GM21576 (cell line): ENCODE measurements around the gene FAM53B.

ENCODE experiments used
- ATAC-seq: cut with Tn5 transposase; IDR thresholded peaks from one replicate; pipeline ENCODE4 v1.9.1; 2021; ENCODE audit warnings: mild to moderate bottlenecking, moderate library complexity; ENCODE audit not compliant: unreplicated experiment

FAM53B gene

DNA sequence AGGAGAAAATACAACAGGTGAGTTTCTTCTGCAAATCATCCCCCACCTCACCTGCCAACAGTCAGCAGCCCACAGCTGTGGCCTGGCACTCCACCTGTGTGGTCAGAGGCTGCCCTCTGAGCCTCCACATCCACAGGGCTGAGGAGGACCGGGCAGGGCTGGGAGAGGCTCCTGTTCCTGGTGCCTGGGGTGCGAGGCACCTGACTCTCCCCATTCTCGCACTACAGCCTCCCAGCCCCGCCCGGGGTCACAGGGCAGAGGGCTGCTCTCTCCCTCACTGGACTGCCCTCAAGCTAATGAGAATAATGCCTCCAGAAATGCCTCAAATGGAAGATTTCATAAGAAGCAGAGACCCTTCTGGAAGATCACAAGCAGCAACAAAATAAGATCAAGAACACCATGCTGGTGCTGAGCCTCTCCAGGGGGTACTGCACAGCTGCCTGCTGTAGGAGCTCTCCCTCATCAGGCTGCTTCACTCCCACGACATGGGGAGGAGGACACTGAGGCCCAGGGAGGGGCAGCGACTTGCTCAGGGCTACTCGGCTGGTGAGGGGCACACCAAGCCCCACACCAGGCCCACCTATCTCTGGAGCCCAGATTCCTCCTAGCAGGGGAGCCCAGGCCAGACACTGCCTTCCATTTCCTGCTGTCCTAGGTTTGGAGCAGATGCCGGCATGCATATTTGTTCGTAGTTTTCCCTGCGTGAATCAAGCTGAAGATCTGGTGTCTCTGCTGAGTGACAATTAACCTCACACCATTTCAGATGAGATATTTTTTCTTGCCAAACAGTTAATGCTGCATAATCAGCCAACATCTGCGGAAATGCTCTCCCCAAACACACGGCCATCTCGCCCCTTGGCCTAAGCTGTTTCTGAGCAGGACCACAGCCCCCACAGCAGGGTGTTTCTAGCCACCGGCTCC lies 76.5 kb downstream of the FAM53B start:
- ATAC-seq, result no peak

DNA sequence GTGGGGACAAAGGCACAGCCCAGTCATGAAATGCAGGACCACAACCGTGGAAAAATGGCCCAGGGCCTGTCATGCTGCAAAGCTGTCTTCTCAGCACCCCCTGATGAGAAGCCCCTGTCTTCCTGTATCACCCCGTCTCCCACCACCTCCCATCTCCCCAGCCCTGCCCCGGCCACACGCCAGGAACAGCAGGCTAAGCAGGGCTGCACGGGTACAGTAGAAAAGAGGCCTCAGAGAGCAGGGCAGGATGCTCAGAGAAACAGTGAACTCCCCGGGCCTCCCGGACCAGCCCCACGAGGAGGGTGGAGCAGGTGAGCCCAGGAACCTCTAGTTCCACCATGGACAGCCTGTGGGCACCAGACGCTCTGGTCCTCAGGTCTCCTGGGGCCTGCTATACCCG lies 77.7 kb downstream of the FAM53B start:
- no peak for ATAC-seq

DNA sequence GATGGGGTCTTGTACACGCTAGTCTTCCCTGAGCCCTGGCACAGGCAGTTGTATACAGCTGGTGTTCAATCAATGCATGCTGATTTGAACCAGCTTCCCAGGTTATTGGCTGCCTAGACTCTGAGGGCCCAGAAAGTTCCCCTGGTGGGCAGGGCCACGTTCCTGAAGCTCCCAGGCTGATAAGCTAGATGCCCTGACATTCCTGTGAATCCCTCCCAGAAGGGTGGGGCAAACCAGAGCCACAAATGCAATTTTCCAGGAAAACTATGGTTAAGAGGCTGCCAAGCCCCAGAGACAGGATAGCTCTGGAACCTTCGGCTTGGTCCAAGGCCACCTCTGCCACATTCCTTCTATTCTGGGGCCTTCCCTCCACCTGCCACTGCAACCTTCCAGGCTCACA lies 78.2 kb downstream of the FAM53B start:
- ATAC-seq, result no peak

DNA sequence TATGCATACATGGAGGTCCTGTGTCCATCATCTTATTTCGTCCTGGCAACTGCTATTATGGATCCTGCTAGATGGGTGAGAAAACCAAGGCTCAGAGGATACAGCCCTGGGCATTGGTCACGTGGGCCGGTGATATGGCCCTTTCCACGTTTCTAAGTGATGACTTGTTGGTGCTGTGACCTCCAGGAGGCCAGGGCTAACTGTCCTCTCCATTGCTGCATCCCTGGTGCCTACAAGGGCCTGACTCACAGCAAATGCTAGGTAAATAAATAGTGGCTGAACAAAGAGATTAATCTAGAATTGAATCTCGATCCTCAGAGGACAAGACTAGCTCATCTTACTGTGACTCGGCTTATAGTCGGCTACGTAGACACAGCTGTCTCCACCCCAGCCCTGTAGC lies 78.6 kb downstream of the FAM53B start:
- ATAC-seq, result no peak

DNA sequence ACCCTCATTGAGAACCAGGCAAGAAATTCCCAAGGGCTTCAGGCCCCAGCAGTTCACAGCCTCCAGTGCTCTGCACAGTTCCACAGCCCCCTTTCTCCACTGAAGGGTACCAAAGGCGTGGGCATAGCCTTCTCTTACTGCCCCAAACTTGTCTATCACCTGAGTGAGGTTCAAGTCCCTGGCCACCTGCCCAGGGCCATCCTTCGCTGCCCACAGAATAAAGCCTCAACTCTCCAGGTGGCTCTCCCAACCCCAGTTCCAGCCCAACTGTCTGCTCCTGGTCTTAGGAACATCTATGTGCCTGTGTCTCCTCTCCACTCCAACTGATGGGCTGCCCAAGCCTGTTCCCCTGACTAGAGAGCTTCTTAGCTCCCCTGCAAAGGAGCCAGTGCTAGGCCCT lies 79.1 kb downstream of the FAM53B start:
- no peak for ATAC-seq

DNA sequence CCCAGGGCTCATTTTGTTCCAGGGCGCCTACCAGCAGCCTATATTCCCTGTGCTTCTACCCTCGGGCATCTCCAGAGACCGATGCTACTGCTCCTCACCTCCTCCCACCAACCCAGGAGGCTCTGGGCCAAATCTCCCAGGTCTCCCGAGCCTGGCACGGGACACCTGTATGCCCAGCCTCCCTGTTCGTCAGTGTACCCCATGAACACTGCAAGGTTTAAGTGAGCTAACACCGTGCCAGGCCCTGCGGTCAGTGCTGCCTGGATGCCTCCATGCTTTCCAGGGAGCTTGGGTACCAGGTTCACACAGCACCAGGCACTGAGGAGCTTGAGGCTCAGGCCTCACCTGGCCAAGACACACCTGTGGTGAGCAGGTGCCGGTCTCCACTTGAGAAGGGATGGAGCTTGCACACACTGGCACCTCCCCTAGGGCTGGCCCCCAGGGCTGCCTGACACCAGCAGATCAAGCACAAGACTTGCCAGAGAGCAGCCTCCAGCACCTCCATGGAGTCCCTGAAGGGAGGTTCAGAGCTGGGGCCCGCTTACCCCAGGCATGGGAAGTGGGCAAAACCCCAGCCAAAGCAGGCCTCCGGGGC lies 80.3 kb downstream of the FAM53B start:
- no peak for ATAC-seq

DNA sequence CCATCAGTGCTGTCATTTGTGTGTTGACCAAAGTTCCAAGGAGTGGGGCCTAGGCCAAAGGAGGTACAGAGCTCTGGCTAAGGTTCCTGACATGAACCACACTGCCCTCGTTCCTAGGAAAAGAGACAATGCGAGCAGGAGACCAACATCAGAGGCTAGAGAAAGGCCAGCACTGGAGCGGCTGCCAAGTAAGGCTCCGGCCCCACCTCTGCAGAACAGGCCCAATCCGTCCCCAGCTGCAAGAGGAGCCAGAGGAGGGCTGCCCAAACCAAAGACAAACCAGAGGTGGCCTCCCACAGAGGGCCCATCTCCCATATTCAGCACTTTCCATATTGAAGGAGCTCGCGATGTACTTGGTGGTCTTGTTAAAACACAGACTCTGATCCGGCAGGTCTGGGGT lies 81.0 kb downstream of the FAM53B start:
- no peak for ATAC-seq

DNA sequence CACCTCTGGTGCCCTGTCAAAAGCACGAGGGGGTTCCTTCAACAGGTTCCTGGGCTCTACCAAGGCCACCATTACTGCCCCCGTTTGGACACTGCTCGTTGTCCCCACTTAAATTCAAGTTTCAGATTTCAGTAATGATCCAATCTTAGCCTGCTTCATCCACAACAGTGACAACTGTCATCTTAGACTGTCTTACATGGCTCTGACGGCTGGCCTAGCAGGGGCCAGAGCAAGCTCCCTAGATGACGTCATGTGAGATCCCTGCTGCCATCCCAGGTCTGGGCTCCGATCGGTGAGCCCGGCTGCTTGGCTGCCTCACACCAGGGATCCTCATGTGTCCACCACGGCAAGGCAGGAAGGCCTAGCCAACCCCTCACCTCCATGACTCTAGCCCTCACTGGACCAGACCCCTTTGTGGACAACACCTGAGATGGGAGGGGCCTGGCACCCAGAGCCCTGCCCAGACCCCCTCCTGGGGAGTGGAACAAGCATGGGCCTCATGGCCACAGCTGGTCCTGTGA lies 82.5 kb downstream of the FAM53B start:
- ATAC-seq, result no peak

DNA sequence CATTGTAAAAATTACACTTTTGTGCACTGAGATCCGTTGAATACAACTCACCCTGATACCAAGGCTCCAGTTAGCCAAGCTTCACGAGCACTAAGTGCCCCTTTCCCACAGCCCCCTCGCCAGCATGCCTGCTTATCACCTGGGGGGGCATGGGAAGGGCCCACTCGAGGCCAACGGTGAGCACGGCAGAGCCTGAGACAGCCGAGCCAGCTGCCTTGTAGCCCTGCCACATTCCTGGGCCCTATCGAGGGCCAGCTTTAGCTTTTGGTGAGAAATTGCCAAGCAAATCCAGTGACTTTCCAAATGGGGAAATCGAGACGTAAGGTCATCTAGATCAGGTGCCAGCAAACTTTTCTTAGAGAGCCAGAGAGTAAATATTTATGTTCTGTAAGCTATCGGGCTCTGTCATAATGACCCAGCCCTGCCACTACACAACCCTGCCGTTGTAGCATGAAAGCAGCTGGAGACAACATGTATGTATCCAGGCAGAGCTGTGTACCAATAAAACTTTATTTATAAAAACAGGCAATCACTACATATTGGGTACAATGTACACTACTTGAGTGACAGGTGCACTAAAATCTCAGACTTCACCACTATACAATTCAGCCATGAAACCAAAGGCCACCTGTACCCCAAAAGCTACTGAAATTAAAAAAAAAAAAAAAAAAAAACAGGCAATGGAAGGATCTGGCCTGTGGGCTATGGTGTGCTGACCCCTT lies 83.6 kb downstream of the FAM53B start:
- ATAC-seq, result no peak

DNA sequence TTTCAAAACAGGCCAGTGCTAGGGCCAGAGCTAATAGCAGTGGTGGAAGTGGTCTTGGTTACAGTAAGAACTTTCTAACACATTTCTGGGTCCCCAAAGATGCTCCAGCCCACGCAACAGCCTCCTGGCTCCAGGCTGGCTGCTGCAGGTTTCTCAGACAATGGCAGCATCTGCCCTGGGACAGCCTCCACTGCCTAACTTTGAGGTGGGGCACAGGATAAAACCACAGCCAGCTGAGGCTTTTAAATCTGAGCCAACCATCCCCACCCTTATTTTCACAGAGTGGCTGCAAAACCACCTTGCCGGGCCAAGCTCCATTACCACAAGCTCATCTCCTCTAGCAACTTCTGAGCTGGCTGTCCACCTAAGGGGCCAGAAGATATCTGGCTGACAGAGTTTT lies 84.8 kb downstream of the FAM53B start:
- no peak for ATAC-seq

DNA sequence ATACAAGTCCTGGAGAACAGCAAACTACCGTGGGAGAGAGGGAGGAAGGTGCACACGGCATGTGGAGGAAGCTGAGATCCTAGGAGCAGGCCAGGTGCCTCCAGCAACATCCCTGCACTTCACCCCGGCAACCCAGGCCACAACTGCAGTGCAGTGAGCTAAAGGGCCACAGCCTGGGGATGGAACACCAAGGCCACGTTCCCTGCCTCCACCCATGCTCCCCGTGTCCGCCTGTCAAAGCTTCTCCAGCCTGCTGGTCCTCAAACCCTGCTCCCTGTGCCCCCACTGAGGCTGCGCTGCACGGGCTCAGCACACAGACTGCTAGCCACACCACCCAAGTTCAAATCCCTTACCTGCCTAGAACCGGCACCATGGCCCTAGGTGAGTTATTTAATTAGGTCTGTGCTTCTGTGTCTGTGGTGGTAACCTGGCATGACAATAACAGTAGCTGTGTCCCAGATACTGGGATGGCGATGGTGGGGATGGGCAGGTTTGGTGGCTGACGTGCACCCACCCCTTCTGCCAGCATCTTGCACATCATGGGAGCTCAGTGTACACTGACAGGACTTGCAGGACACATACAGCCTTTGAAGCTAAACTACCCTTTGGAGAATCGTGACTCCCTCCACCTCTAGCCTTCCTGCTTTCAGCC lies 85.5 kb downstream of the FAM53B start:
- ATAC-seq, result no peak

DNA sequence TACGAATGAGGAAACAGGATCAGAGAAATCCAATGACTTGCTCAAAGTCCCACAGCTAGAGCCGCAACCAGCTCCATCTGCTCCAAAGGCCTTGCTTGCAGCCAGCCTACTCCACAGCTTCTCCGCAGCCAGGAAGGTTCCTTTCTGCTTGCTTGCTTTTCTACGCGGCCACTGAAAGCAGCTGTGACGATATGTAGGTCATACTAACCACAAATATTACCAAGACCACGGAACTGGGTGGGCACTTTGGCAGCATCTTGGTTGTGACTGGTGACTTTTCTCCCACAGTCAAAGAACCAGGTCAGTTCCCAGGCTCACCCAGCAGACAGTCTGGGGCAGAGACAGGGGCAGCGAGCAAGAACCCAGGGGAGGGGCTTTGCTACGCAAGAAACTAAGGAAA lies 86.4 kb downstream of the FAM53B start:
- no peak for ATAC-seq

DNA sequence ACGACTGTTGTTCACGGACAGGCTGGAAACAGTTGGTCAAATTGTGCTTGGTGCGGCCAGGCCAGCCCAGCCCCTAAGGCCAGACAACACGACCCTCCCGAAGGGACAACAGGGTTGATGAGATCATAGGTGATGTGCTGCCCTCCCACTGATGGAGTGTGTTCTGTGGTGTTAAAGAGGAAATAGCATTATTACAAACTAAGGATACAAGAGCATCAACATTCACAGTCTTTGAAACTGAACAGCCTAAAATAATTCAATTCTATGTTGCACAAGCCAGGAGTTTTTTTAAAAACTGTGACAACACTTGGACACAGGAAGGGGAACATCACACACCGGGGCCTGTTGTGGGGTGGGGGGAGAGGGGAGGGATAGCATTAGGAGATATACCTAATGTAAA lies 87.6 kb downstream of the FAM53B start:
- no peak for ATAC-seq

DNA sequence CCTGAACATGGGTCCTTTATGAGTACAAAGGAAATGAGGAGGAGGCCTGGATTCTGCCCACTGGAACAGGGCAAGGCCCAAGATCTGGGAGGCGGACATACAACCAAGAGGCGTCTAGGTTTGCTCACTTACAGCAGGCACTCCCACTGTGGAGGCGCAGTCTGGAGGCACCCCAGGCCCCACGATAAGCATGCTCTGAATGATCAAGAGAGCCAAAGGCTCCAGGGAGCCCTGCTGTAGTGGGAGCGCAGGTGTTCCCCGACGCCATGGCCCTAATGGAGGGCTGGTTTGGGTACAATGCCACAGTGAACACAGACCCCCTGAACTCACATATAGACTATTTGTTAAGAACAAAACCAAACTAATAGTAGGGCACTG lies 88.1 kb downstream of the FAM53B start:
- ATAC-seq, result no peak

DNA sequence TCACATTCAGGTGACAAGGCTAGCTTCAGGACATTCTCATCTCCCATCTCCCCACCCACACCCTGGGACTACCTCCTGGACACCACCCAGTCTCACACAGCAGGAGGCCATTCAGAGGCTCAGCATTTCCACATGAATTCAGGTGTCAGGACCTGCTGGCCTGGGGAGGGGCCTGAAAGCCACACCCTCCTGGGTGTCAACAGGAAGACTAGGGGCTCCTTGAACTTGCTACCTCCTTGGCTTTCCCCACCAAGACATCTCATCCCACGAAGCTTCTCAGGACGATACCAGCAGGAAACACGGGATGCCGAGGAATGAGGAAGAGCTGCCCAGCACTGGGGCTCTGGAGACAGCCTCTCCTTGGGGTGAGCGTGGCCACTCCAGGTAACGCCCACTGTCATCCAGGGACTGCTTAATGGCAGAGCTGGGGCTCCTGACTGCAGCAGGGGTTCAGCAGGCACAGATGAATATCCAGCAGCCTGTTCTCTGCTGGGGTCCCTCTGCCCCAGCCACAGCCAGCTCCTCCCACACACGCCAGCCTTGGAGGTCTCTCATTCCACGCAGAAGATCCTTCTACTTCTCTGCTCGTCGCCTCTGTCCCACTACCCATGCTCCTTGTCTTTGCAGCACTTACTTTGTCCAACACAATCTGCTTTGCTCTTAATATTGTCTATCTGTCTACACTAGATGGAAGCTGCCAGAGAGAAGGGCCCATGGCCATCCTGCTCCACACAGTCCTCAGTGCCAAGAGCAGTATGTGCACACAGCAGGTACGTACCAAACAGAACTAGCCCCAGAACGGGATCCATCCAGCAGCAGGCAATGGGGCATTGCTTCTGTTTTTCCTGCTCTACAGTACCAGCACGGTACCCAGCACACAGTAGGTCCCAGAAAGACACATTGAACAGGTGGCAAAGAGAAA lies 88.7 kb downstream of the FAM53B start:
- no peak for ATAC-seq

DNA sequence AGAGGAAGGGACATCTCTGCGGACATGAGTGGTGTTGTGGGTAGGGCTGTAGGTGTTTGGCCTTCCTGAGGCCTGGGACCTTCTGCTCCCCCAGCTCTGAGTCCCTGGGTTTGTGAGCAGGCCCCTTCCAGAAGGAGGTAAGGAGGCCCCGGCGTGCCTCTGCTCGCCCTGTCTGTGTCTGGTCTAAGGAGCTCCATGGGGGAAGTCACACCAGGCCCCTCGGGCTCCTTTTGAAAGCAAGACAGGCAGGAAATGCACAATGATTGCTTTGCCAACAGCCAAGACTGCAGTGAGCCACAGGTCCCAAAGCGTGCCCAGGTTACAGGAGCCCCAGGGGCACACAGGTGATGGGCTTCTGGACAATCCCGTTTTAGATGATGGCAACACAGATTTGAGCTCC lies 89.5 kb downstream of the FAM53B start:
- ATAC-seq, result no peak

DNA sequence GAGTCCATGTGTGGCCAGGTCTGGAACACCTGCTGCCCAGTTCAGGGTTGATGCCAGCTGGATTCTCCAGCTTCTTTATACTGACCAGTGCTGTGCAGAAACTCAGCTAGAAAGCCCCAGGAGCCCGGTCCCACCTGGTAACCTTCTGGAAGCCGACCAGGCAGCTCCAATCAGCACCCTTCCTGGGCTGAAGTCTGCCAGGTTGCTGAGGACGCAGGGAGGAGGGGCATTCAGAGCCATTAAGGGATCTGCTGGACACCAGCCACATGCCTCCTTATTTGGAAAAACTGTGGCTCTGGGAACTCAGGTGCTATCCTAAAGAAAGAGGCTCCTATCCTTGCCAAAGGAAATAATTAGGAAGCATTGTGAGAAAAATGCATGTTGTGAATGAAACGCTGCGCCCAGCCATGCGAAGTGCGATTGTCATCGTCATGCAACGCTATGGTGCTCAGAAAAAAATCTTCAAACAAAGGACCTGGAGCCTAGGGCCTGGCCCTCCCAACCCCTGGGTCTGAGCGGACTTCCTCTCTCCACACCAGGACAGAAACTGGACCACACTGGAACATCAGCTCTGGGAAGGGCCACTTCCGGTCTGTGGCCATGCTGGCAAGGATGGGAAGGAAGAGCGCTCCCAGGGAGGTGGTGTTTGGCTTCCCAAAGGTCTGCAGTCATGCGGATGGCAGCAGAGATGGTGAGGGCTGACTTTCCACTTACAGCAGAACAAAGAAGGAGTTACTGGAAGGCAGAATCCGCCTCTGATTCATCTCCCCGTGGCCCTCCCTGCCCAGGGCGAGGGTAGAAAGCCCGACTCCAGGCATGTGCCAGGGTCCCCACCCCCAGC lies 90.1 kb downstream of the FAM53B start:
- ATAC-seq, result no peak

DNA sequence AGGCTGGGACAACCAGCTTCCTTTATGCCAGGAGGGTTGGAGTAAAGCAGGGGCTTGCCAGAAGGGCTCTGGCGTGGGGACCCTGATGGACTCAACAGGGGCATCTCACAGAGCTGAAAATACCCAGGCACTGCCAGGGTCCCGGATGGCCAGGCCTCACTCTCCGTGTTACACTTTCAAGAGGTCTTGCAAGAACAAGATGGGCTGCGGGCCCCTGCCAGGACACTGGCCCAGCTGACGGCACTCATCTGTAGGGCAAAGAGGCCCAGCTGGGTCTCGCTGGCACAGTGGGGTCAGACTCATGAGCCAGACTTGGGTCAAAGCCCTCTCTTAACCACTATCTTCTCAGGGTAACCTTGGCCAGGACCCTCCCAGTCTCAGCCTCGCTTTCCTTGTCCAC lies 90.9 kb downstream of the FAM53B start:
- ATAC-seq, result no peak

DNA sequence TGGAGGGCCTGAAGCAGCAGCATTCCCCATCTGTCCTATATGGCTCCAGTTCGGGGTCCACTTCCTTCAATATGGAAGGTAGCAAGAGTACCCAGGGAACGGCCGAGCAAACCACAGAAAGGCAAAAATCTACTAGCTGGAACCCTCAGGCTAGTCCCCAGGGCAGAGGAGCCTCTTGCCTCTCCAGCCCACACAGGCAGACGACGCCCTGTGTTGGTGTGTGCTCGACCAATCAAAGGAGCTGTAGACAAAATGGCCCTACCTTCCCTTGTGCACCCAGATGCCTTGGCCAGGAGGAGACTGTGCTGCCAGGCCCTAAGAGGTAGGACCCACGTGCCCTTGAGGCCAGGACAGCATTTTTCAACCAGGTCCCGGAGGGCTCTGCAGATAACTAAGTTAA lies 91.5 kb downstream of the FAM53B start:
- ATAC-seq, result no peak
